IMR-90 (cell line): ENCODE results near the gene MMP14. TPM values are rescaled to one million over a fixed set of nuclear protein-coding genes. Genes with fewer than 3 reads are reported as not detected.

ENCODE experiments used
- ATAC-seq: fragments of 200-7000 bp; cut with Tn5 transposase; 2 replicates; pipeline ENCODE4 v1.9.1; 2020; ENCODE audit warnings: low read depth, mild to moderate bottlenecking, moderate library complexity
- BruUV-seq: library from RNA; stranded (reverse); fragments of 400-500 nt; replicated peaks from 2 replicates; lab custom pipeline; 2021; lab: Mats Ljungman, UMichigan
- CTCF ChIA-PET: fragments of 300-600 bp; formaldehyde crosslinking; extraction: SDS; loops from one replicate; lab custom pipeline; 2021; ENCODE audit warnings: antibody characterized with exemption; lab: Yijun Ruan, JAX
- POLR2A ChIA-PET: fragments of 300-600 bp; sonication (Branson Sonifier 250); formaldehyde crosslinking; loops from one replicate; lab custom pipeline; 2022; ENCODE audit warnings: antibody characterized with exemption; ENCODE audit not compliant: unreplicated experiment; lab: Charles Lee
- DNase-seq: peaks from one replicate; pipeline ENCODE4 v3.0.0; 2013
- H2AFZ ChIP-seq: replicated peaks from 2 replicates; pipeline ENCODE3; 2013; ENCODE audit warnings: low read length, mild to moderate bottlenecking; ENCODE audit not compliant: poor library complexity
- H2AK5ac ChIP-seq: 2 replicates; pipeline ENCODE4 v1.6.1; 2013; ENCODE audit warnings: low read depth, low read length, inconsistent platforms
- H2AK9ac ChIP-seq: replicated peaks from 2 replicates; pipeline ENCODE3; 2013; ENCODE audit warnings: mild to moderate bottlenecking, low read depth, low read length, moderate library complexity; ENCODE audit not compliant: poor library complexity
- H2BK120ac ChIP-seq: 2 replicates; pipeline ENCODE4 v1.6.1; 2013; ENCODE audit warnings: low read depth, low read length, inconsistent platforms
- H2BK15ac ChIP-seq: 3 replicates; pipeline ENCODE4 v1.6.1; 2013; ENCODE audit warnings: low read depth, low read length, inconsistent platforms
- H2BK20ac ChIP-seq: 2 replicates; pipeline ENCODE4 v1.6.1; 2013; ENCODE audit warnings: low read depth, mild to moderate bottlenecking, inconsistent platforms, low read length, moderate library complexity
- H2BK5ac ChIP-seq: 2 replicates; pipeline ENCODE4 v1.6.1; 2013; ENCODE audit warnings: mild to moderate bottlenecking, low read depth, low read length, inconsistent platforms; ENCODE audit not compliant: poor library complexity, severe bottlenecking
- H3K14ac ChIP-seq: replicated peaks from 2 replicates; pipeline ENCODE4 v1.6.1; 2013; ENCODE audit warnings: low read depth, low read length, inconsistent platforms
- H3K18ac ChIP-seq: 2 replicates; pipeline ENCODE4 v1.6.1; 2013; ENCODE audit warnings: low read depth, low read length, control low read depth
- H3K23ac ChIP-seq: 2 replicates; pipeline ENCODE4 v1.6.1; 2013; ENCODE audit warnings: low read depth, low read length, inconsistent platforms
- H3K27ac ChIP-seq: 2 replicates; pipeline ENCODE4 v1.5.1; 2013; ENCODE audit warnings: mild to moderate bottlenecking, control low read depth, low read length; ENCODE audit not compliant: insufficient read depth
- H3K27me3 ChIP-seq: 2 replicates; pipeline ENCODE4 v1.6.1; 2013; ENCODE audit warnings: low read length; ENCODE audit not compliant: control insufficient read depth, insufficient read depth
- H3K36me3 ChIP-seq: 2 replicates; pipeline ENCODE4 v1.6.1; 2013; ENCODE audit warnings: low read length, mixed read lengths; ENCODE audit not compliant: control insufficient read depth, insufficient read depth
- H3K4ac ChIP-seq: 2 replicates; pipeline ENCODE4 v1.6.1; 2013; ENCODE audit warnings: low read depth, low read length, inconsistent platforms
- H3K4me1 ChIP-seq: 2 replicates; pipeline ENCODE4 v1.6.1; 2013; ENCODE audit warnings: low read length, mixed read lengths; ENCODE audit not compliant: control insufficient read depth, insufficient read depth
- H3K4me2 ChIP-seq: 2 replicates; pipeline ENCODE4 v1.6.1; 2013; ENCODE audit warnings: low read depth, mild to moderate bottlenecking, control low read depth, low read length, moderate library complexity
- H3K4me3 ChIP-seq: 2 replicates; pipeline ENCODE4 v1.5.1; 2013; ENCODE audit warnings: low read depth, mild to moderate bottlenecking, control low read depth, low read length, moderate library complexity; ENCODE audit not compliant: insufficient read depth
- H3K56ac ChIP-seq: 2 replicates; pipeline ENCODE4 v1.6.1; 2013; ENCODE audit warnings: low read length, inconsistent platforms; ENCODE audit not compliant: insufficient read depth; ENCODE audit errors: extremely low read depth
- H3K79me1 ChIP-seq, 2 experiments: 2 replicates each; pipeline ENCODE4 v1.6.1; 2013; ENCODE audit warnings: low read length in 2 of 2, inconsistent platforms in 1 of 2, low read depth in 1 of 2
- H3K9ac ChIP-seq: 2 replicates; pipeline ENCODE4 v1.6.1; 2013; ENCODE audit warnings: low read depth, low read length, control low read depth
- H3K9me1 ChIP-seq: 2 replicates; pipeline ENCODE4 v1.6.1; 2013; ENCODE audit warnings: low read length, inconsistent platforms; ENCODE audit not compliant: insufficient read depth
- H3K9me3 ChIP-seq: 2 replicates; pipeline ENCODE4 v1.6.1; 2013; ENCODE audit warnings: low read length; ENCODE audit not compliant: control insufficient read depth, insufficient read depth
- H4K20me1 ChIP-seq: 2 replicates; pipeline ENCODE4 v1.6.1; 2013; ENCODE audit warnings: low read length, inconsistent platforms; ENCODE audit not compliant: insufficient read depth
- H4K5ac ChIP-seq: 2 replicates; pipeline ENCODE4 v1.6.1; 2013; ENCODE audit warnings: mild to moderate bottlenecking, low read depth, low read length, control low read depth
- H4K8ac ChIP-seq, 2 experiments: 2 replicates each; pipeline ENCODE4 v1.6.1; 2013; ENCODE audit warnings: low read depth in 2 of 2, low read length in 2 of 2, control low read depth in 1 of 2, inconsistent platforms in 1 of 2
- H4K91ac ChIP-seq: 2 replicates; pipeline ENCODE4 v1.6.1; 2013; ENCODE audit warnings: low read depth, low read length, inconsistent platforms; ENCODE audit not compliant: insufficient read depth
- BHLHE40 ChIP-seq: fragments of 150-350 bp; IDR thresholded peaks from 2 replicates; pipeline ENCODE4 v1.6.1; 2016; ENCODE audit warnings: mild to moderate bottlenecking, low read depth, low read length
- CHD1 ChIP-seq: IDR thresholded peaks from 2 replicates; pipeline ENCODE4 v1.6.1; 2012; ENCODE audit warnings: low read depth, low read length, improper control_type of control experiment
- FOS ChIP-seq: fragments of 150-350 bp; IDR thresholded peaks from 2 replicates; pipeline ENCODE4 v1.6.1; 2016; ENCODE audit warnings: low read depth, low read length
- MAZ ChIP-seq: IDR thresholded peaks from 2 replicates; pipeline ENCODE4 v1.6.1; 2012; ENCODE audit warnings: low read depth, mild to moderate bottlenecking, low read length, improper control_type of control experiment, moderate library complexity, borderline replicate concordance
- MXI1 ChIP-seq: IDR thresholded peaks from 2 replicates; pipeline ENCODE4 v1.6.1; 2012; ENCODE audit warnings: low read depth, mild to moderate bottlenecking, low read length, moderate library complexity, borderline replicate concordance
- NFE2L2 ChIP-seq: fragments of 150-350 bp; IDR thresholded peaks from 2 replicates; pipeline ENCODE4 v1.6.1; 2016; ENCODE audit warnings: low read depth, mild to moderate bottlenecking, low read length
- POLR2A ChIP-seq: IDR thresholded peaks from 2 replicates; pipeline ENCODE4 v1.6.1; 2012; ENCODE audit warnings: mild to moderate bottlenecking, low read depth, low read length
- RAD21 ChIP-seq: IDR thresholded peaks from 2 replicates; pipeline ENCODE4 v1.6.1; 2012; ENCODE audit warnings: low read length, improper control_type of control experiment
- RCOR1 ChIP-seq: IDR thresholded peaks from 2 replicates; pipeline ENCODE4 v1.6.1; 2012; ENCODE audit warnings: mild to moderate bottlenecking, low read length, improper control_type of control experiment; ENCODE audit not compliant: insufficient replicate concordance
- RFX5 ChIP-seq: IDR thresholded peaks from 2 replicates; pipeline ENCODE4 v1.8.0; 2012; ENCODE audit warnings: low read depth, mild to moderate bottlenecking, low read length, moderate library complexity
- SMC3 ChIP-seq: fragments of 150-350 bp; IDR thresholded peaks from 2 replicates; pipeline ENCODE4 v1.6.1; 2016; ENCODE audit warnings: low read depth, mild to moderate bottlenecking, antibody characterized with exemption, low read length, moderate library complexity
- WGBS, 2 experiments: methylation state at CpG; one replicate each; pipeline versions ENCODE4 v1.1.5 to v1.1.7; 2013; ENCODE audit warnings: missing lambda C conversion rate in 2 of 2; ENCODE audit not compliant: insufficient read length in 1 of 2; ENCODE audit errors: extremely low coverage in 2 of 2; 5-methylcytosine and 5-hydroxymethylcytosine counted together
- dilution Hi-C: fragments of 300-500 bp; cut with HindIII; formaldehyde crosslinking; loops from one replicate; pipeline ENCODE4 v1.14.3; 2018; ENCODE audit warnings: low sequenced_read_pairs; ENCODE audit not compliant: unreplicated experiment
- in situ Hi-C: fragments of 300-500 bp; cut with MboI; formaldehyde crosslinking; loops from 3 replicates; pipeline ENCODE4 v1.14.3; 2019; ENCODE audit warnings: low sequenced_read_pairs, inconsistent platforms, mixed read lengths
- intact Hi-C: fragments of 100-400 bp; cut with micrococcal nuclease; formaldehyde crosslinking; loops from 2 replicates; pipeline ENCODE4 v1.10.0; 2022
- polyA plus RNA-seq, 3 experiments: library from polyadenylated mRNA; depleted of rRNA; stranded (reverse); fragments of >200 nt; gene quantifications; 2 replicates each; pipeline ENCODE4 v1.2.3, GENCODE V29; 2012; ENCODE audit warnings: low replicate concordance in 1 of 3
- total RNA-seq: library from RNA; depleted of rRNA; stranded (reverse); fragments of >200 nt; gene quantifications from 2 replicates; pipeline ENCODE4 v1.2.3, GENCODE V29; 2012
- TF ChIP-seq, protein P1 (sequence below): fragments of 150-350 bp; IDR thresholded peaks from 2 replicates; pipeline ENCODE4 v1.6.1; 2017; ENCODE audit warnings: mild to moderate bottlenecking, antibody characterized with exemption, low read length, low read depth
- TF ChIP-seq, protein P2 (sequence below): fragments of 150-350 bp; IDR thresholded peaks from 2 replicates; pipeline ENCODE4 v1.6.1; 2016; ENCODE audit warnings: low read depth, mild to moderate bottlenecking, low read length, moderate library complexity, borderline replicate concordance
- TF ChIP-seq, protein P3 (sequence below): conservative IDR thresholded peaks from 2 replicates; pipeline ENCODE4 v1.5.1; 2012; ENCODE audit warnings: mild to moderate bottlenecking, low read depth, low read length, improper control_type of control experiment

Gene MMP14
- total and polyA plus RNA-seq, 2 of the 4 experiments (the other 2 are of a cell fraction): 156 to 315 TPM

DNA sequence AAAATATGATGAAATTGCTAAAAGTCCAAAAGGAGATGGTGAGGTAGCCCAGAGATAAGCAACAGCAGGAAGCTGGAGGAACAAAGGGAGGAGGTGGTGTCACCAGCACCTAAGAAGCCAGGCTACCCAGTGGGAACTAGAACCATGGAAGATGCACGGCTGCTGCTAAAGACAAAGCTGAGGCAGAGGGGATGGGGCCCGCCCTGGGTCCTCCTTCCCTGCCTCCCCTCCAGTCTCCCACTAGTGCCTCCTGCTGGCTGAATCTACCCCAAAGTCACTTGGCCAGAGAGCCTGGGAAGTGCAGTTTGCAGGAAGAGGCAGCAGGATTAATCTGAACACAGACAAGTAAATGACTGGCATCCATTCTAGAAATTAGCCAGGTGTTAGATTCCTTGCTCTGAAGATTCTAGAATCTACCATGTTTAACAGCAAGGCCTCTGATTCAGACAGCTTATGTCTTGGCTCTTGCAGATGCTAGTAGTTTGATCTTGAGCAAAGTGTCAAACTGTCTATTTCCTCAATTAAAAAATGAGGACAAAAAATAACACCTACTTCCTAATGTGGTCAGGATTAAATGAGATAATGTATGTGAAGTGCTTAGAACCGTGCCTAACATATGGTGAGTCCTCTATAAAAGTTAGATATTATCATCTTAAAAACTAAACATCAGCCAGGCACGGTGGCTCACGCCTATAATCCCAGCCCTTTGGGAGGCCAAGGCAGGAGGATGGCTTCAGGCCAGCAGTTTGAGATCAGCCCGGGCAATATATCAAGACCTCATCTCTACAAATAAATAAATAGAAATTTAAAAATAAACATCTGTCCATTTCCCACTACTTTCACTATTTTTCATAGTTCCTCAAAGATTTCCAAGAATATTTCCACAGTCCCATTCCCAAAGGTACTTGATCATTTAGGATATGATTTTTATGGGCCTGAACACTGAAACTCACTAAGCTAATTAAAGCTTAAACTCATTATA lies 29.3 kb downstream of the MMP14 start:
- in situ Hi-C loops: loop anchor here (25.0 kb wide), 1 partner anchor 478 kb away; no protein-coding TSS in a partner anchor
- ATAC-seq (no peak), DNase-seq (no peak)
- TF ChIP-seq, protein P1, sequence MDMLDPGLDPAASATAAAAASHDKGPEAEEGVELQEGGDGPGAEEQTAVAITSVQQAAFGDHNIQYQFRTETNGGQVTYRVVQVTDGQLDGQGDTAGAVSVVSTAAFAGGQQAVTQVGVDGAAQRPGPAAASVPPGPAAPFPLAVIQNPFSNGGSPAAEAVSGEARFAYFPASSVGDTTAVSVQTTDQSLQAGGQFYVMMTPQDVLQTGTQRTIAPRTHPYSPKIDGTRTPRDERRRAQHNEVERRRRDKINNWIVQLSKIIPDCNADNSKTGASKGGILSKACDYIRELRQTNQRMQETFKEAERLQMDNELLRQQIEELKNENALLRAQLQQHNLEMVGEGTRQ: no peak
- TF ChIP-seq POLR2A: no peak
- TF ChIP-seq RCOR1: no peak
- TF ChIP-seq SMC3: no peak
- no peak for TF ChIP-seq RFX5
- TF ChIP-seq FOS: no peak
- TF ChIP-seq RAD21: no peak
- TF ChIP-seq BHLHE40: no peak
- TF ChIP-seq MAZ: no peak
- TF ChIP-seq, protein P2, sequence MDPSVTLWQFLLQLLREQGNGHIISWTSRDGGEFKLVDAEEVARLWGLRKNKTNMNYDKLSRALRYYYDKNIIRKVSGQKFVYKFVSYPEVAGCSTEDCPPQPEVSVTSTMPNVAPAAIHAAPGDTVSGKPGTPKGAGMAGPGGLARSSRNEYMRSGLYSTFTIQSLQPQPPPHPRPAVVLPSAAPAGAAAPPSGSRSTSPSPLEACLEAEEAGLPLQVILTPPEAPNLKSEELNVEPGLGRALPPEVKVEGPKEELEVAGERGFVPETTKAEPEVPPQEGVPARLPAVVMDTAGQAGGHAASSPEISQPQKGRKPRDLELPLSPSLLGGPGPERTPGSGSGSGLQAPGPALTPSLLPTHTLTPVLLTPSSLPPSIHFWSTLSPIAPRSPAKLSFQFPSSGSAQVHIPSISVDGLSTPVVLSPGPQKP: no peak
- no peak for TF ChIP-seq NFE2L2
- TF ChIP-seq, protein P3, sequence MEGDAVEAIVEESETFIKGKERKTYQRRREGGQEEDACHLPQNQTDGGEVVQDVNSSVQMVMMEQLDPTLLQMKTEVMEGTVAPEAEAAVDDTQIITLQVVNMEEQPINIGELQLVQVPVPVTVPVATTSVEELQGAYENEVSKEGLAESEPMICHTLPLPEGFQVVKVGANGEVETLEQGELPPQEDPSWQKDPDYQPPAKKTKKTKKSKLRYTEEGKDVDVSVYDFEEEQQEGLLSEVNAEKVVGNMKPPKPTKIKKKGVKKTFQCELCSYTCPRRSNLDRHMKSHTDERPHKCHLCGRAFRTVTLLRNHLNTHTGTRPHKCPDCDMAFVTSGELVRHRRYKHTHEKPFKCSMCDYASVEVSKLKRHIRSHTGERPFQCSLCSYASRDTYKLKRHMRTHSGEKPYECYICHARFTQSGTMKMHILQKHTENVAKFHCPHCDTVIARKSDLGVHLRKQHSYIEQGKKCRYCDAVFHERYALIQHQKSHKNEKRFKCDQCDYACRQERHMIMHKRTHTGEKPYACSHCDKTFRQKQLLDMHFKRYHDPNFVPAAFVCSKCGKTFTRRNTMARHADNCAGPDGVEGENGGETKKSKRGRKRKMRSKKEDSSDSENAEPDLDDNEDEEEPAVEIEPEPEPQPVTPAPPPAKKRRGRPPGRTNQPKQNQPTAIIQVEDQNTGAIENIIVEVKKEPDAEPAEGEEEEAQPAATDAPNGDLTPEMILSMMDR: no peak
- TF ChIP-seq MXI1: no peak
- no peak for TF ChIP-seq CHD1

More for the DNA sequence above, 29.3 kb downstream of the MMP14 start:
- POLR2A ChIA-PET: interaction anchor here (0.6 kb wide), 1 partner anchor 47 kb away, joined by 4 read pairs; no protein-coding TSS in a partner anchor
- Histone ChIP-seq H3K27me3 (no peaks in the 10 kb centered on the region), H2AFZ (peak overlapping the region; percentile 28), H2BK5ac (no peak overlapping the region), H3K9me1 (no peaks in the 10 kb centered on the region), H3K4me3 (no peak overlapping the region), H3K23ac (no peak overlapping the region), H3K9me3 (no peaks in the 10 kb centered on the region), H4K91ac (no peak overlapping the region), H3K4me2 (no peak overlapping the region), H2BK15ac (no peak overlapping the region), H2BK20ac (no peak overlapping the region), H4K5ac (no peak overlapping the region), H3K14ac (no peak overlapping the region), H3K27ac (no peak overlapping the region), H3K56ac (no peak overlapping the region), H3K4ac (no peak overlapping the region), H2BK120ac (no peak overlapping the region), H3K9ac (no peak overlapping the region), H3K36me3 (no peaks in the 10 kb centered on the region), H4K8ac (no peak overlapping the region), H3K79me1 (no peaks in the 10 kb centered on the region), H2AK5ac (no peak overlapping the region), H2AK9ac (no peak overlapping the region), H3K18ac (no peak overlapping the region), H3K4me1 (no peaks in the 10 kb centered on the region), H4K20me1 (no peaks in the 10 kb centered on the region)
- intact Hi-C loops: no loop called here
- dilution Hi-C loops: no loop called here
- no TSS peak for BruUV-seq
- no CpG with 5 or more reads among the region's 6 CpGs for WGBS, 2 experiments
- CTCF ChIA-PET: interaction anchor here (0.7 to 1.3 kb wide), 3 partner anchors 12 to 52 kb away, joined by 3 to 6 read pairs (median 4); no protein-coding TSS in a partner anchor
